Measurements from ENCODE around the gene SEPTIN8. TPM values are rescaled to one million over a fixed set of nuclear protein-coding genes. Genes with fewer than 3 reads are reported as not detected.

The SEPTIN8 gene
- total RNA-seq, 1 experiment from 2014 or later = 38.2 TPM

- Mint-ChIP-seq H3K4me3 (peak overlapping the region; percentile 58 to 76), H3K27ac (no peak overlapping the region), H3K4me1 (peaks cover 15 to 17% of the 10 kb centered on the region in 2 experiments), H3K36me3 (ENCODE audit: insufficient read depth in 1 of 3, low read depth in 3 of 3) (no peaks in the 10 kb centered on the region), H3K9me3 (no peaks in the 10 kb centered on the region; a peak in 1 of 5 replicates), H3K27me3 (ENCODE audit: low read depth) (peaks cover 72% of the 10 kb centered on the region)
- no peak overlapping the region for H2BK120ac ChIP-seq (ENCODE audit: low read depth, low read length, poor library complexity, severe bottlenecking)
- no peak overlapping the region for H3K23ac ChIP-seq (ENCODE audit: insufficient read length, low read depth, low read length)
- H3K56ac ChIP-seq (ENCODE audit: insufficient read length, low read depth, low read length) = no peak overlapping the region
- no peak overlapping the region for H3K27ac ChIP-seq (ENCODE audit: insufficient read length, low read depth, low read length)
- H3K14ac ChIP-seq (ENCODE audit: insufficient read depth, low read length) = no peak overlapping the region
- no peak for TF ChIP-seq CTCF (conservative IDR thresholded peaks at IDR 0.05)
- H3K4me2 ChIP-seq (ENCODE audit: insufficient read depth, insufficient read length, low read length) = peak overlapping the region; percentile 58
- H3T11ph ChIP-seq (ENCODE audit: low read length) = no peak overlapping the region
- no peaks in the 10 kb centered on the region for H3K9me3 ChIP-seq (ENCODE audit: control insufficient read depth, low read depth, low read length)
- H2AK5ac ChIP-seq (ENCODE audit: insufficient read length, low read length) = no peak overlapping the region
- H2BK12ac ChIP-seq (ENCODE audit: insufficient read length, low read depth, low read length) = no peak overlapping the region
- no peak overlapping the region for H3K9ac ChIP-seq (ENCODE audit: extremely low read depth, insufficient read length, low read length)
- no peaks in the 10 kb centered on the region for H4K20me1 ChIP-seq (ENCODE audit: control insufficient read depth, insufficient read depth, insufficient read length)
- peaks cover 6% of the 10 kb centered on the region; the same call in 1 of the 2 replicates for H3K4me1 ChIP-seq (ENCODE audit: insufficient read depth, low read length)
- no peak for DNase-seq
- H3K18ac ChIP-seq (ENCODE audit: insufficient read length, low read depth, low read length) = no peak overlapping the region
- WGBS (ENCODE audit: extremely low coverage, insufficient read length, low lambda C conversion rate) = no CpG with 5 or more reads among the region's 4 CpGs
- H3K79me1 ChIP-seq (ENCODE audit: insufficient read depth, low read depth, low read length, poor library complexity, severe bottlenecking) = peaks cover 2% of the 10 kb centered on the region
- no peak overlapping the region for H2BK5ac ChIP-seq (ENCODE audit: insufficient read length, low read length)
- H2BK20ac ChIP-seq (ENCODE audit: low read depth, low read length, poor library complexity, severe bottlenecking) = no peak overlapping the region
- no peak overlapping the region for H2BK15ac ChIP-seq (ENCODE audit: low read depth, low read length)
- no peak overlapping the region for H4K5ac ChIP-seq (ENCODE audit: insufficient read length, low read depth, low read length)
- no peak overlapping the region for H3K4ac ChIP-seq (ENCODE audit: low read depth, low read length)
- no peak overlapping the region for H2AFZ ChIP-seq (ENCODE audit: low read length)
- peaks cover 16% of the 10 kb centered on the region; the same call in 1 of the 2 replicates for H3K27me3 ChIP-seq (ENCODE audit: insufficient read depth, low read length)
- H4K91ac ChIP-seq (ENCODE audit: insufficient read length, low read depth, low read length) = no peak overlapping the region
- peaks cover 13% of the 10 kb centered on the region for H3K23me2 ChIP-seq (ENCODE audit: insufficient read length, low read depth, low read length, poor library complexity, severe bottlenecking)
- H4K8ac ChIP-seq (replicated peaks; ENCODE audit: insufficient read length, low read depth, low read length) = no peak overlapping the region
- H3K79me2 ChIP-seq (ENCODE audit: insufficient read depth, low read length) = peaks cover 2% of the 10 kb centered on the region; the same call in 1 of the 2 replicates
Observed at GRCh38 chr5:132778129-132778528, 1.1 kb upstream of the SEPTIN8 start.

Data from H9 (cell line).